Left ventricle myocardium inferior (tissue), 1 donor: ENCODE data around the gene GPX8. TPM values are rescaled to one million over a fixed set of nuclear protein-coding genes. Genes with fewer than 3 reads are reported as not detected.

Source experiments
- DNase-seq: peaks from one replicate; pipeline ENCODE4 v3.0.0-alpha.2; 2020
- H3K27ac ChIP-seq: fragments of 200-600 bp; replicated peaks from 2 replicates; pipeline ENCODE4 v1.8.0; 2021
- H3K27me3 ChIP-seq: fragments of 200-600 bp; 2 replicates; pipeline ENCODE4 v1.8.0; 2021; ENCODE audit warnings: low read depth
- H3K36me3 ChIP-seq: fragments of 200-600 bp; 2 replicates; pipeline ENCODE4 v1.8.0; 2021
- H3K4me1 ChIP-seq: fragments of 200-600 bp; 2 replicates; pipeline ENCODE4 v1.8.0; 2021
- H3K4me3 ChIP-seq: fragments of 200-600 bp; 2 replicates; pipeline ENCODE4 v1.8.0; 2021; ENCODE audit warnings: mild to moderate bottlenecking, moderate library complexity
- H3K9me3 ChIP-seq: fragments of 200-600 bp; replicated peaks from 2 replicates; pipeline ENCODE4 v1.8.0; 2021
- CTCF ChIP-seq: fragments of 200-600 bp; IDR thresholded peaks from 2 replicates; pipeline ENCODE4 v1.8.0; 2021; ENCODE audit warnings: antibody characterized with exemption, mild to moderate bottlenecking, borderline replicate concordance
- intact Hi-C: fragments of 100-400 bp; cut with micrococcal nuclease; formaldehyde crosslinking; loops from one replicate; pipeline ENCODE4 v1.11.0; 2022
- total RNA-seq: library from RNA; stranded (reverse); fragmentation: NEBNext Ultra II Directional; extraction: Animal tissue kit (Norgen Biotek cat#: 25700); gene quantifications from one replicate; pipeline ENCODE4 v1.2.1, GENCODE V29; 2021
- donor health status: DM: no; HTN: yes; CAD: no; lungs with severe emphysema.

GPX8 gene
- total RNA-seq, 1 donor from 2014 or later: 9.8 TPM

- Histone ChIP-seq H3K4me3 (peak overlapping the region; percentile 66), H3K27me3 (peaks cover 92% of the 10 kb centered on the region), H3K9me3 (no peaks in the 10 kb centered on the region), H3K27ac (no peak overlapping the region), H3K36me3 (no peaks in the 10 kb centered on the region), H3K4me1 (peaks cover 29% of the 10 kb centered on the region)
- DNase-seq: no peak
- TF ChIP-seq CTCF: no peak
- intact Hi-C loops: no loop called here
Measured at GRCh38 chr5:55173687-55174230, 13.8 kb downstream of the GPX8 start.

- no peak for TF ChIP-seq CTCF
- Histone ChIP-seq H3K9me3 (no peaks in the 10 kb centered on the region), H3K27me3 (peaks cover 96% of the 10 kb centered on the region), H3K4me1 (peaks cover 29% of the 10 kb centered on the region), H3K27ac (no peak overlapping the region), H3K4me3 (peak overlapping the region; percentile 54), H3K36me3 (no peaks in the 10 kb centered on the region)
- no peak for DNase-seq
- intact Hi-C loops: no loop called here
Measured at GRCh38 chr5:55175781-55176175, 15.8 kb downstream of the GPX8 start.

- Histone ChIP-seq H3K36me3 (no peaks in the 10 kb centered on the region), H3K27me3 (peaks cover 96% of the 10 kb centered on the region), H3K9me3 (no peaks in the 10 kb centered on the region), H3K27ac (no peak overlapping the region), H3K4me1 (peaks cover 29% of the 10 kb centered on the region), H3K4me3 (peak overlapping the region; percentile 54)
- DNase-seq: peak; percentile 24
- intact Hi-C loops: no loop called here
- TF ChIP-seq CTCF: peak; percentile 61
Measured at GRCh38 chr5:55176176-55176818, 16.3 kb downstream of the GPX8 start.

- peaks cover 98% of the 10 kb centered on the region for H3K27me3 ChIP-seq
- H3K4me1 ChIP-seq: peaks cover 29% of the 10 kb centered on the region
- no peak for TF ChIP-seq CTCF
- no peak overlapping the region for H3K27ac ChIP-seq
- no peak overlapping the region for H3K4me3 ChIP-seq
- no peaks in the 10 kb centered on the region for H3K9me3 ChIP-seq
- DNase-seq: no peak
- intact Hi-C loops: no loop called here
- H3K36me3 ChIP-seq: no peaks in the 10 kb centered on the region
Measured at GRCh38 chr5:55177078-55177477, 17.1 kb downstream of the GPX8 start.

- DNase-seq: no peak
- Histone ChIP-seq H3K27me3 (peaks cover 97% of the 10 kb centered on the region), H3K4me3 (no peak overlapping the region), H3K4me1 (peaks cover 13% of the 10 kb centered on the region), H3K36me3 (no peaks in the 10 kb centered on the region), H3K27ac (no peak overlapping the region), H3K9me3 (no peaks in the 10 kb centered on the region)
- TF ChIP-seq CTCF: no peak
- intact Hi-C loops: no loop called here
Measured at GRCh38 chr5:55180016-55180415, 20.0 kb downstream of the GPX8 start.
